CD8-positive, alpha-beta memory T cell (primary cell): ENCODE measurements around the gene STPG3. TPM values are rescaled to one million over a fixed set of nuclear protein-coding genes. Genes with fewer than 3 reads are reported as not detected.
A peak's percentile ranks its signal among the peaks of the same experiment; 100 is the strongest.

Experiments used
- CTCF ChIA-PET: fragments of 350-600 bp; sonication (Branson Sonifier 250); formaldehyde crosslinking; loops from one replicate; lab custom pipeline; 2021; ENCODE audit warnings: antibody characterized with exemption; lab: Charles Lee
- POLR2A ChIA-PET: fragments of 350-600 bp; sonication (Branson Sonifier 250); formaldehyde crosslinking; loops from one replicate; lab custom pipeline; 2021; ENCODE audit warnings: antibody characterized with exemption; lab: Charles Lee
- DNase-seq, 5 donors: peaks; one replicate each; pipeline versions ENCODE4 v3.0.0 to v3.0.0-alpha.2; 2020 to 2022; ENCODE audit warnings: mixed read lengths in 1 of 5
- H3K27ac ChIP-seq: one replicate; pipeline ENCODE4 v1.7.0; 2013; ENCODE audit warnings: low read depth, mild to moderate bottlenecking, low read length, moderate library complexity
- H3K27me3 ChIP-seq: 2 replicates; pipeline ENCODE4 v1.7.0; 2013; ENCODE audit warnings: low read length, mild to moderate bottlenecking; ENCODE audit not compliant: insufficient read depth, poor library complexity, severe bottlenecking
- H3K36me3 ChIP-seq: 2 replicates; pipeline ENCODE4 v1.7.0; 2013; ENCODE audit warnings: mild to moderate bottlenecking, low read length, moderate library complexity; ENCODE audit not compliant: insufficient read depth
- H3K4me1 ChIP-seq: 2 replicates; pipeline ENCODE4 v1.7.0; 2013; ENCODE audit warnings: mild to moderate bottlenecking, low read length, moderate library complexity; ENCODE audit not compliant: insufficient read depth
- H3K4me3 ChIP-seq: 2 replicates; pipeline ENCODE4 v1.7.0; 2013; ENCODE audit warnings: mild to moderate bottlenecking, low read length
- H3K9me3 ChIP-seq: 2 replicates; pipeline ENCODE4 v1.7.0; 2013; ENCODE audit warnings: mild to moderate bottlenecking, low read length
- H3K27ac Mint-ChIP-seq, 8 donors: one replicate each; pipeline ENCODE4 v1.8.0; 2020 to 2021; ENCODE audit warnings: mixed read lengths in 8 of 8, mild to moderate bottlenecking in 6 of 8, inconsistent platforms in 3 of 8, moderate library complexity in 3 of 8
- H3K27me3 Mint-ChIP-seq, 2 donors: one replicate each; pipeline ENCODE4 v1.8.0; 2020 to 2021; ENCODE audit warnings: mixed read lengths in 2 of 2, mild to moderate bottlenecking in 1 of 2, moderate library complexity in 1 of 2
- H3K36me3 Mint-ChIP-seq, 3 donors: one replicate each; pipeline ENCODE4 v1.8.0; 2020 to 2021; ENCODE audit warnings: mixed read lengths in 3 of 3, inconsistent platforms in 1 of 3, mild to moderate bottlenecking in 1 of 3
- H3K4me1 Mint-ChIP-seq, 3 donors: one replicate each; pipeline ENCODE4 v1.8.0; 2020 to 2021; ENCODE audit warnings: mixed read lengths in 3 of 3, inconsistent platforms in 1 of 3, mild to moderate bottlenecking in 1 of 3
- H3K4me3 Mint-ChIP-seq, 7 donors: one replicate each; pipeline ENCODE4 v1.8.0; 2020 to 2021; ENCODE audit warnings: mixed read lengths in 7 of 7, mild to moderate bottlenecking in 6 of 7, moderate library complexity in 4 of 7, inconsistent platforms in 2 of 7
- H3K9me3 Mint-ChIP-seq, 5 donors: one replicate each; pipeline ENCODE4 v1.8.0; 2020 to 2022; ENCODE audit warnings: mixed read lengths in 5 of 5, mild to moderate bottlenecking in 3 of 5, moderate library complexity in 2 of 5, inconsistent platforms in 1 of 5
- polyA plus RNA-seq: library from polyadenylated mRNA; unstranded; fragments of 300-500 nt; fragmentation: Illumina TruSeq; gene quantifications from one replicate; pipeline ENCODE4 v1.2.3, GENCODE V29; 2021
- total RNA-seq, 2 experiments: library from RNA; stranded (reverse); gene quantifications; one replicate each; pipeline ENCODE4 v1.2.3, GENCODE V29; 2021

STPG3 gene
- total and polyA plus RNA-seq, 3 experiments from 2014 or later = 0.27 to 0.28 TPM; not detected in 1

- peaks cover 0 to 23% (median 4%) of the 10 kb centered on the region in 3 donors for H3K4me1 Mint-ChIP-seq
- H3K27ac ChIP-seq = peak overlapping the region; percentile 65
- DNase-seq = no peak
- no peak overlapping the region for H3K4me3 ChIP-seq
- no peaks in the 10 kb centered on the region for H3K9me3 Mint-ChIP-seq
- H3K36me3 Mint-ChIP-seq = peaks cover 0 to 3% (median 2%) of the 10 kb centered on the region in 3 donors
- peak overlapping the region in 3 of 7 donors; percentile 32 to 65 (median 36) for H3K4me3 Mint-ChIP-seq
- peaks cover 17% of the 10 kb centered on the region for H3K4me1 ChIP-seq
- ChIA-PET CTCF (interaction anchor here (0.7 kb wide), 1 partner anchor 10 kb away, joined by 3 read pairs; no protein-coding TSS in a partner anchor), POLR2A (no interaction called here)
- H3K27me3 ChIP-seq = no peaks in the 10 kb centered on the region
- H3K27ac Mint-ChIP-seq = peak overlapping the region in 1 of 8 donors; percentile 74
- peaks cover 5% of the 10 kb centered on the region in 2 donors for H3K27me3 Mint-ChIP-seq
- no peaks in the 10 kb centered on the region for H3K36me3 ChIP-seq
- H3K9me3 ChIP-seq = no peaks in the 10 kb centered on the region
These were observed 25.6 kb downstream of the STPG3 start for GRCh38 chr9:137276473-137277328.

- peaks cover 6 to 9% of the 10 kb centered on the region in 2 donors for H3K27me3 Mint-ChIP-seq
- no peaks in the 10 kb centered on the region for H3K9me3 Mint-ChIP-seq
- H3K36me3 Mint-ChIP-seq = peaks cover 0 to 3% (median 2%) of the 10 kb centered on the region in 3 donors
- peak within 1 kb of the TSS in 4 of 8 donors; percentile 47 to 74 (median 64) for H3K27ac Mint-ChIP-seq
- H3K4me1 Mint-ChIP-seq = peaks cover 1 to 23% (median 4%) of the 10 kb centered on the region in 3 donors
- POLR2A ChIA-PET = no interaction called here
- no peak for DNase-seq
- Histone ChIP-seq H3K9me3 (no peaks in the 10 kb centered on the region), H3K36me3 (no peaks in the 10 kb centered on the region), H3K4me3 (peak within 1 kb of the TSS; percentile 41), H3K27ac (peak within 1 kb of the TSS; percentile 65), H3K4me1 (peaks cover 11% of the 10 kb centered on the region), H3K27me3 (no peaks in the 10 kb centered on the region)
- CTCF ChIA-PET = interaction anchor here (0.7 kb wide), 1 partner anchor 9 kb away, joined by 3 read pairs; no protein-coding TSS in a partner anchor
- H3K4me3 Mint-ChIP-seq = peak within 1 kb of the TSS in 6 of 7 donors; percentile 47 to 86 (median 81)
These were observed 26.4 kb downstream of the STPG3 start, which contains the start of gene TOR4A for GRCh38 chr9:137277329-137278041. TOR4A (plus strand) TSS chr9:137277726; CDS start chr9:137278690, 964 bp downstream.

- Histone ChIP-seq H3K9me3 (no peaks in the 10 kb centered on the region), H3K27ac (peak overlapping the region; percentile 65), H3K4me1 (peaks cover 11% of the 10 kb centered on the region), H3K4me3 (peak overlapping the region; percentile 41), H3K27me3 (no peaks in the 10 kb centered on the region), H3K36me3 (no peaks in the 10 kb centered on the region)
- H3K9me3 Mint-ChIP-seq = no peaks in the 10 kb centered on the region
- DNase-seq = no peak
- H3K27ac Mint-ChIP-seq = peak overlapping the region in 3 of 8 donors; percentile 47 to 73 (median 54)
- peaks cover 0 to 3% (median 2%) of the 10 kb centered on the region in 3 donors for H3K36me3 Mint-ChIP-seq
- ChIA-PET POLR2A (no interaction called here), CTCF (no interaction called here)
- H3K4me3 Mint-ChIP-seq = peak overlapping the region in 6 of 7 donors; percentile 47 to 86 (median 81)
- H3K4me1 Mint-ChIP-seq = peaks cover 4 to 23% (median 6%) of the 10 kb centered on the region in 3 donors
- H3K27me3 Mint-ChIP-seq = peaks cover 9% of the 10 kb centered on the region in 2 donors
These were observed 27.1 kb downstream of the STPG3 start for GRCh38 chr9:137278061-137278701.

GRCh38 chr9:137278721-137279711 is 27.9 kb downstream of the STPG3 start:
- Histone ChIP-seq H3K4me1 (peaks cover 11% of the 10 kb centered on the region), H3K36me3 (no peaks in the 10 kb centered on the region)
- H3K9me3 Mint-ChIP-seq = no peaks in the 10 kb centered on the region

GRCh38 chr9:137279741-137280473 is 28.8 kb downstream of the STPG3 start:
- Histone ChIP-seq H3K27me3 (no peaks in the 10 kb centered on the region), H3K4me1 (peaks cover 11% of the 10 kb centered on the region), H3K4me3 (no peak overlapping the region), H3K27ac (no peak overlapping the region), H3K36me3 (no peaks in the 10 kb centered on the region), H3K9me3 (no peaks in the 10 kb centered on the region)
- peaks cover 4 to 23% (median 6%) of the 10 kb centered on the region in 3 donors for H3K4me1 Mint-ChIP-seq
- no peaks in the 10 kb centered on the region for H3K9me3 Mint-ChIP-seq
- H3K4me3 Mint-ChIP-seq = no peak overlapping the region
- ChIA-PET CTCF (interaction anchor here (0.7 kb wide), 1 partner anchor 14 kb away, joined by 3 read pairs; no protein-coding TSS in a partner anchor), POLR2A (interaction anchor here (0.6 kb wide), 1 partner anchor 112 kb away, joined by 3 read pairs; no protein-coding TSS in a partner anchor)
- H3K27ac Mint-ChIP-seq = no peak overlapping the region
- DNase-seq = no peak
- no peaks in the 10 kb centered on the region for H3K36me3 Mint-ChIP-seq
- peaks cover 6 to 9% of the 10 kb centered on the region in 2 donors for H3K27me3 Mint-ChIP-seq

More at GRCh38 chr9:137278721-137279711, 27.9 kb downstream of the STPG3 start:
- H3K27me3 ChIP-seq = no peaks in the 10 kb centered on the region
- H3K27ac Mint-ChIP-seq = no peak overlapping the region
- POLR2A ChIA-PET = no interaction called here
- H3K9me3 ChIP-seq = no peaks in the 10 kb centered on the region
- H3K4me3 ChIP-seq = no peak overlapping the region
- CTCF ChIA-PET = no interaction called here
- peaks cover 9% of the 10 kb centered on the region in 2 donors for H3K27me3 Mint-ChIP-seq
- peaks cover 0 to 1% (median 0%) of the 10 kb centered on the region in 3 donors for H3K36me3 Mint-ChIP-seq
- no peak overlapping the region for H3K4me3 Mint-ChIP-seq
- peaks cover 4 to 23% (median 6%) of the 10 kb centered on the region in 3 donors for H3K4me1 Mint-ChIP-seq
- peak overlapping the region; percentile 65 for H3K27ac ChIP-seq
- DNase-seq = no peak

- Mint-ChIP-seq H3K27me3 (peaks cover 5 to 6% of the 10 kb centered on the region in 2 donors), H3K4me3 (no peak overlapping the region), H3K36me3 (no peaks in the 10 kb centered on the region), H3K27ac (peak overlapping the region in 1 of 8 donors; percentile 54), H3K4me1 (peaks cover 4 to 18% (median 6%) of the 10 kb centered on the region in 3 donors), H3K9me3 (peaks cover 0 to 5% (median 0%) of the 10 kb centered on the region in 5 donors)
- Histone ChIP-seq H3K27ac (no peak overlapping the region), H3K27me3 (no peaks in the 10 kb centered on the region), H3K36me3 (no peaks in the 10 kb centered on the region), H3K4me1 (peaks cover 11% of the 10 kb centered on the region), H3K9me3 (no peaks in the 10 kb centered on the region), H3K4me3 (no peak overlapping the region)
- ChIA-PET POLR2A (interaction anchor here (0.6 kb wide), 1 partner anchor 113 kb away, joined by 3 read pairs; no protein-coding TSS in a partner anchor), CTCF (interaction anchor here (0.7 kb wide), 1 partner anchor 13 kb away, joined by 3 read pairs; no protein-coding TSS in a partner anchor)
- no peak for DNase-seq
These were observed 29.6 kb downstream of the STPG3 start for GRCh38 chr9:137280474-137281344.
